K562 (cell line): ENCODE results near the gene TMEM126B. TPM values are rescaled to one million over a fixed set of nuclear protein-coding genes. Genes with fewer than 3 reads are reported as not detected.

Experiments
- CUX1 ChIP-seq: fragments of 200-800 bp; sonication (Bioruptor generic); IDR thresholded peaks from 2 replicates; pipeline ENCODE4 v1.6.1; 2016; ENCODE audit warnings: missing genetic modification characterization, missing compliant biosample characterization
- ELF1 ChIP-seq: fragments of 200-800 bp; sonication (Bioruptor generic); IDR thresholded peaks from 2 replicates; pipeline ENCODE4 v1.6.1; 2016; ENCODE audit warnings: missing genetic modification characterization, missing compliant biosample characterization
- FIP1L1 ChIP-seq: fragments of 200-400 bp; formaldehyde crosslinking; IDR thresholded peaks from 2 replicates; pipeline ENCODE4 v1.6.1; 2018; ENCODE audit warnings: mild to moderate bottlenecking, low read depth, low read length; ENCODE audit not compliant: poor library complexity, severe bottlenecking
- GTF2A2 ChIP-seq: IDR thresholded peaks from 2 replicates; pipeline ENCODE4 v1.6.1; 2016; ENCODE audit warnings: mild to moderate bottlenecking, missing genetic modification characterization, missing compliant biosample characterization
- HDAC8 ChIP-seq: fragments of 450-650 bp; IDR thresholded peaks from 2 replicates; pipeline ENCODE4 v1.6.1; 2016; ENCODE audit warnings: mild to moderate bottlenecking, missing genetic modification characterization, moderate library complexity, missing compliant biosample characterization
- MTA2 ChIP-seq: fragments of 450-650 bp; IDR thresholded peaks from 2 replicates; pipeline ENCODE4 v1.6.1; 2016; ENCODE audit warnings: low read depth
- NR2C1 ChIP-seq, 2 experiments: fragments of 450-650 bp; IDR thresholded peaks; 2 replicates each; pipeline ENCODE4 v1.6.1; 2017; ENCODE audit warnings: mild to moderate bottlenecking in 2 of 2, antibody characterized with exemption in 1 of 2, inconsistent platforms in 1 of 2, missing compliant biosample characterization in 1 of 2, missing genetic modification characterization in 1 of 2
- PHF21A ChIP-seq: fragments of 450-650 bp; IDR thresholded peaks from 2 replicates; pipeline ENCODE4 v1.6.1; 2017; ENCODE audit warnings: low read depth, borderline replicate concordance
- SAFB2 ChIP-seq: fragments of 200-400 bp; formaldehyde crosslinking; IDR thresholded peaks from 2 replicates; pipeline ENCODE4 v1.6.1; 2018; ENCODE audit warnings: borderline replicate concordance, low read length, low read depth, moderate library complexity; ENCODE audit not compliant: severe bottlenecking
- THRAP3 ChIP-seq: fragments of 450-650 bp; IDR thresholded peaks from 2 replicates; pipeline ENCODE4 v1.6.1; 2016; ENCODE audit warnings: mild to moderate bottlenecking, inconsistent platforms, borderline replicate concordance
- ZBTB49 ChIP-seq: sonication (generic); formaldehyde crosslinking; IDR thresholded peaks from 2 replicates; pipeline ENCODE4 v1.8.0; 2022; ENCODE audit warnings: missing genetic modification reagents, mild to moderate bottlenecking, borderline replicate concordance
- ZKSCAN1 ChIP-seq: fragments of 150-350 bp; IDR thresholded peaks from 2 replicates; pipeline ENCODE4 v1.6.1; 2016; ENCODE audit warnings: low read depth, low read length
- ZNF184 ChIP-seq: sonication (generic); formaldehyde crosslinking; IDR thresholded peaks from 2 replicates; pipeline ENCODE4 v1.5.0; 2020; ENCODE audit warnings: missing genetic modification reagents
- ZNF316 ChIP-seq: fragments of 450-650 bp; IDR thresholded peaks from 2 replicates; pipeline ENCODE4 v1.6.1; 2016
- ZNF347 ChIP-seq: fragments of 450-650 bp; formaldehyde crosslinking; IDR thresholded peaks from 2 replicates; pipeline ENCODE4 v1.4.0; 2020; ENCODE audit warnings: low read depth, mild to moderate bottlenecking, moderate library complexity
- ZNF408 ChIP-seq: fragments of 250-450 bp; sonication (Bioruptor Pico); IDR thresholded peaks from 2 replicates; pipeline ENCODE4 v1.4.0; 2020; ENCODE audit warnings: low read depth, mild to moderate bottlenecking, moderate library complexity
- polyA plus RNA-seq, 8 experiments: library from polyadenylated mRNA; depleted of rRNA in 4 of 8; stranded (reverse) in 5 of 8; unstranded in 3 of 8; fragments of >200 nt; fragmentation: Nextera tagmentation in 2 of 8; fragmentation: Illumina TruSeq in 1 of 8; extraction: Ambion mirVana in 2 of 8; extraction: Trizol in 1 of 8; gene quantifications; 2 replicates each; pipeline versions ENCODE4 v1.2.1 to v1.2.3, GENCODE V29; 2011 to 2014; ENCODE audit warnings: inconsistent platforms in 1 of 8, missing spikeins in 1 of 8
- total RNA-seq, 7 experiments: library from RNA; depleted of rRNA in 6 of 7; stranded (reverse); fragments of >200 nt in 6 of 7; fragmentation: Illumina TruSeq in 2 of 7; extraction: Trizol in 2 of 7; gene quantifications; 2 replicates each; pipeline versions ENCODE4 v1.2.1 to v1.2.3, GENCODE V29; 2011 to 2021; ENCODE audit warnings: low replicate concordance in 1 of 7
- TF ChIP-seq, protein P1 (sequence below): fragments of 250-450 bp; sonication (Bioruptor Pico); IDR thresholded peaks from 2 replicates; pipeline ENCODE4 v1.5.0; 2021; ENCODE audit warnings: mild to moderate bottlenecking, borderline replicate concordance

The TMEM126B gene
- total and polyA plus RNA-seq, 9 of the 15 experiments (the other 6 are each of a cell fraction or from before 2014, with no cell fraction given) = 85.5 to 226 (median 164) TPM

DNA sequence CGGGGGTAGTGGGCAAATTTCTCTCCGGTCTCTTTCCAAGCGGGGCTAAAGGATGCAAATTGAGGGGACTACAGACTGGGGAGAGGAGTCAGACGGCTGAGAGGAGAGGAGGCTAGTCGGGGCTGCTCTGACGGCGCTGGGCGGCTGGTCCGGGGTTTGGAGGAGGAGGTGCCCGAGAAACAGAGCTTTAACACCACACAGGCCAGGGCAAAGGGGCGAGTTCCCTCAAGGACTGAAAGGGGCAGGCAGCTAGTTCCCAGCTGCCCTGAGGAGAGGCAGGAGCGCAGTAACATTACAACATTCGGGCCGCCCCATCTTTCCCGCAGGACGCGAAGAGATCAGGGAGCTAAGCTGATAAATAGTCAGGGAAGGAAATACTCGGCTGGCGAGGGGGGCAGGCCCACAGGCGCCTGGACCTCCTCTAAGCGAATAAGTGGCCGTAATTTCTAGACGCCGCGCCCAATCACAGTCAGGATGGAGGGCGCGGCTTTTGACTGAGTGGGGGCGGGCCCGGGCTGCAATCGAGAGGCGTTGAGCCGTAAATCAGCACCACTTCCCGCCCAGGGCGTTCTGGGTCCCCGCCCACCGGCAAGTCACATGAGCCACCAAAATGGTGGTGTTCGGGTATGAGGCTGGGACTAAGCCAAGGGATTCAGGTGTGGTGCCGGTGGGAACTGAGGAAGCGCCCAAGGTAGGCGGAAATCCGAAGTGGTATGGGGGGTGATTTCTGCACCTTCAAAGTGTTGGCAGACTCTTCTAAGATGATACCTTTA, at the start of gene TMEM126B (continued):
- no peak for TF ChIP-seq ZNF408 (CRISPR knock-in tag)
- TF ChIP-seq GTF2A2 (tag) = no peak
- TF ChIP-seq, protein P1, sequence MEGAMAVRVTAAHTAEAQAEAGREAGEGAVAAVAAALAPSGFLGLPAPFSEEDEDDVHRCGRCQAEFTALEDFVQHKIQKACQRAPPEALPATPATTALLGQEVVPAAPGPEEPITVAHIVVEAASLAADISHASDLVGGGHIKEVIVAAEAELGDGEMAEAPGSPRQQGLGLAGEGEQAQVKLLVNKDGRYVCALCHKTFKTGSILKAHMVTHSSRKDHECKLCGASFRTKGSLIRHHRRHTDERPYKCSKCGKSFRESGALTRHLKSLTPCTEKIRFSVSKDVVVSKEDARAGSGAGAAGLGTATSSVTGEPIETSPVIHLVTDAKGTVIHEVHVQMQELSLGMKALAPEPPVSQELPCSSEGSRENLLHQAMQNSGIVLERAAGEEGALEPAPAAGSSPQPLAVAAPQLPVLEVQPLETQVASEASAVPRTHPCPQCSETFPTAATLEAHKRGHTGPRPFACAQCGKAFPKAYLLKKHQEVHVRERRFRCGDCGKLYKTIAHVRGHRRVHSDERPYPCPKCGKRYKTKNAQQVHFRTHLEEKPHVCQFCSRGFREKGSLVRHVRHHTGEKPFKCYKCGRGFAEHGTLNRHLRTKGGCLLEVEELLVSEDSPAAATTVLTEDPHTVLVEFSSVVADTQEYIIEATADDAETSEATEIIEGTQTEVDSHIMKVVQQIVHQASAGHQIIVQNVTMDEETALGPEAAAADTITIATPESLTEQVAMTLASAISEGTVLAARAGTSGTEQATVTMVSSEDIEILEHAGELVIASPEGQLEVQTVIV (CRISPR knock-in tag) = peak; percentile 82; the same call in 1 of the 2 replicates
- no peak for TF ChIP-seq THRAP3
- no peak for TF ChIP-seq FIP1L1
- no peak for TF ChIP-seq NR2C1 (IDR thresholded peaks at IDR 0.05)
- no peak for TF ChIP-seq NR2C1 (tag; IDR thresholded peaks at IDR 0.05)
- TF ChIP-seq PHF21A = 0 out of 2 replicates have a peak, but pooled peaks have one; percentile 17
- 0 out of 2 replicates have a peak, but pooled peaks have one; percentile 29 for TF ChIP-seq ZKSCAN1
- no peak for TF ChIP-seq ZBTB49 (CRISPR knock-in tag)
- no peak for TF ChIP-seq ZNF184 (CRISPR knock-in tag)
- no peak for TF ChIP-seq SAFB2
- TF ChIP-seq HDAC8 (tag) = no peak
- TF ChIP-seq ZNF347 (CRISPR knock-in tag) = no peak
- no peak for TF ChIP-seq MTA2
- TF ChIP-seq ELF1 (tag) = no peak
- TF ChIP-seq ZNF316 = no peak
- TF ChIP-seq CUX1 = no peak
